Measurements from ENCODE around the gene APH1A.
A peak's percentile ranks its signal among the peaks of the same experiment; 100 is the strongest.
"Not testable (repeated sequence)": the region's sequence is repeated elsewhere in the genome, so short reads cannot be mapped to it uniquely, and the experiment has no call there.

The APH1A gene

GRCh38 chr1:150224983-150225382 lies 43.8 kb downstream of the APH1A start:
- H3K4me3 ChIP-seq (ENCODE audit: low read depth, low read length, poor library complexity, severe bottlenecking), result no peak overlapping the region
- H2AFZ ChIP-seq (ENCODE audit: low read length), result no peak overlapping the region
- TF ChIP-seq CTCF (IDR thresholded peaks at IDR 0.05; ENCODE audit: low read length), result no peak
- TF ChIP-seq EZH2 (IDR thresholded peaks at IDR 0.05; ENCODE audit: borderline replicate concordance, low read length), result no peak
- no peaks in the 10 kb centered on the region for H3K4me1 ChIP-seq (ENCODE audit: insufficient read depth, low read length, severe bottlenecking)
- H3K9me3 ChIP-seq (ENCODE audit: low read length), result no peaks in the 10 kb centered on the region
- H3K9ac ChIP-seq (ENCODE audit: low read length), result no peak overlapping the region
- H3K4me2 ChIP-seq (ENCODE audit: low read length), result no peak overlapping the region
- H3K79me2 ChIP-seq (ENCODE audit: insufficient read depth, low read length), result no peaks in the 10 kb centered on the region
- H4K20me1 ChIP-seq (ENCODE audit: insufficient read depth, low read length), result no peaks in the 10 kb centered on the region
- no peaks in the 10 kb centered on the region for H3K27me3 ChIP-seq (ENCODE audit: insufficient read depth, low read length)
- no peaks in the 10 kb centered on the region for H3F3A ChIP-seq (ENCODE audit: insufficient read depth, low read length)
- no peak overlapping the region for H3K27ac ChIP-seq (ENCODE audit: low read depth, low read length, poor library complexity, severe bottlenecking)
- H3K9me2 ChIP-seq (ENCODE audit: low read depth, low read length), result no peaks in the 10 kb centered on the region
- H3K36me3 ChIP-seq (ENCODE audit: insufficient read depth, low read length), result peaks cover 78% of the 10 kb centered on the region

- Histone ChIP-seq H3K9ac (ENCODE audit: low read length) (no peak overlapping the region), H3K4me3 (ENCODE audit: low read depth, low read length, poor library complexity, severe bottlenecking) (no peak overlapping the region), H3K36me3 (ENCODE audit: insufficient read depth, low read length) (peaks cover 58% of the 10 kb centered on the region), H3K9me3 (ENCODE audit: low read length) (no peaks in the 10 kb centered on the region), H2AFZ (ENCODE audit: low read length) (no peak overlapping the region), H4K20me1 (ENCODE audit: insufficient read depth, low read length) (no peaks in the 10 kb centered on the region), H3K79me2 (ENCODE audit: insufficient read depth, low read length) (no peaks in the 10 kb centered on the region), H3K27me3 (ENCODE audit: insufficient read depth, low read length) (no peaks in the 10 kb centered on the region), H3K27ac (ENCODE audit: low read depth, low read length, poor library complexity, severe bottlenecking) (no peak overlapping the region), H3K4me1 (ENCODE audit: insufficient read depth, low read length, severe bottlenecking) (no peaks in the 10 kb centered on the region), H3F3A (ENCODE audit: insufficient read depth, low read length) (peaks cover 7% of the 10 kb centered on the region; the same call in 1 of the 2 replicates), H3K4me2 (ENCODE audit: low read length) (no peak overlapping the region), H3K9me2 (ENCODE audit: low read depth, low read length) (no peaks in the 10 kb centered on the region)
- peak; percentile 42; the same call in 1 of the 2 replicates for TF ChIP-seq CTCF (IDR thresholded peaks at IDR 0.05; ENCODE audit: low read length)
- no peak for TF ChIP-seq EZH2 (IDR thresholded peaks at IDR 0.05; ENCODE audit: borderline replicate concordance, low read length)
These were observed 47.3 kb downstream of the APH1A start for GRCh38 chr1:150221552-150221951.

GRCh38 chr1:150215855-150216254 lies 53.0 kb downstream of the APH1A start:
- not testable (repeated sequence) for H3K9me2 ChIP-seq (ENCODE audit: low read depth, low read length); H3K27ac ChIP-seq (ENCODE audit: low read depth, low read length, poor library complexity, severe bottlenecking); H3K4me3 ChIP-seq (ENCODE audit: low read depth, low read length, poor library complexity, severe bottlenecking); H2AFZ ChIP-seq (ENCODE audit: low read length); H4K20me1 ChIP-seq (ENCODE audit: insufficient read depth, low read length); H3K79me2 ChIP-seq (ENCODE audit: insufficient read depth, low read length); H3K9me3 ChIP-seq (ENCODE audit: low read length); H3F3A ChIP-seq (ENCODE audit: insufficient read depth, low read length); H3K4me2 ChIP-seq (ENCODE audit: low read length); H3K27me3 ChIP-seq (ENCODE audit: insufficient read depth, low read length); H3K9ac ChIP-seq (ENCODE audit: low read length)
- peaks cover 23% of the 10 kb centered on the region for H3K36me3 ChIP-seq (ENCODE audit: insufficient read depth, low read length)
- H3K4me1 ChIP-seq (ENCODE audit: insufficient read depth, low read length, severe bottlenecking), result peaks cover 13% of the 10 kb centered on the region

Measured in OCI-LY1 (cell line).